ENCODE results near the gene KNCN. TPM values are rescaled to one million over a fixed set of nuclear protein-coding genes. Genes with fewer than 3 reads are reported as not detected.

Gene KNCN
- total RNA-seq, 6 experiments from 2014 or later, result not detected

DNA sequence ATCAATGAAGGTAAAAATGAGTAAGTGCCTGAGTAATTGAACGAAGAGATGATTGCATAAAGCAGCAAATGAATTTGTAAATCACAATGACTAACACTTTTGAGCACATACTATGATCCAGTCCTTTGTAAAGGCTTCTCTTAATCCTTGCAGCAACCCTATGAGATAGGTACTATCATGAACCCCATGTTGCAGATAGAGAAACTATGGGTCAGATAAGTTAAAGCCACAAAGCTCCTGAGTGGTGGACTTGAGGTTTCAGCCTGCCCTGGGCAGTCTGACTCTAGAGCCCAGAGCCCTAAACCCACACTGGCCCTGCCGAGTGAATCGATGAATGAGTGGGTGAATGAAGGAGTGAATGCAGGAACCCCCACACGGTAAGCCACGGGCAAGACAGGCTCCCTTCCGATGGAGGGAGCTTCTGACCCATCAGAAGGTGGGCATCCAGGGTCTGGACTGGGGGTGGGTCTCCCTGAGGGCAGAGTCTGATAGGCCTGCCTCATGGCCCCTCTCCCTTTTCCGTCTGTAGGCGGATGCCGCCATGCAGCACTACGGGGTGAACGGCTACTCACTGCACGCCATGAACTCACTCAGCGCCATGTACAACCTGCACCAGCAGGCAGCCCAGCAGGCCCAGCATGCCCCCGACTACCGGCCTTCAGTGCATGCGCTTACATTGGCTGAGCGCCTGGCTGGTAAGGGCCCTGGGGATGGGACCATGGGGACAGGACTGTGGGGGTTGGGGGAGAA is 44.8 kb downstream of the KNCN start:
- Histone ChIP-seq H3K27ac (no peak overlapping the region), H3K4me3 (no peak overlapping the region), H3K36me3 (no peaks in the 10 kb centered on the region), H3K27me3 (no peaks in the 10 kb centered on the region), H3K4me1 (no peaks in the 10 kb centered on the region), H3K9me3 (no peaks in the 10 kb centered on the region)
- no peak for DNase-seq
- 42% methylated on average over 5 of the region's 17 CpGs for WGBS (ENCODE audit: insufficient coverage, low coverage, low lambda C conversion rate, missing lambda C conversion rate)
- TF ChIP-seq, protein P1, sequence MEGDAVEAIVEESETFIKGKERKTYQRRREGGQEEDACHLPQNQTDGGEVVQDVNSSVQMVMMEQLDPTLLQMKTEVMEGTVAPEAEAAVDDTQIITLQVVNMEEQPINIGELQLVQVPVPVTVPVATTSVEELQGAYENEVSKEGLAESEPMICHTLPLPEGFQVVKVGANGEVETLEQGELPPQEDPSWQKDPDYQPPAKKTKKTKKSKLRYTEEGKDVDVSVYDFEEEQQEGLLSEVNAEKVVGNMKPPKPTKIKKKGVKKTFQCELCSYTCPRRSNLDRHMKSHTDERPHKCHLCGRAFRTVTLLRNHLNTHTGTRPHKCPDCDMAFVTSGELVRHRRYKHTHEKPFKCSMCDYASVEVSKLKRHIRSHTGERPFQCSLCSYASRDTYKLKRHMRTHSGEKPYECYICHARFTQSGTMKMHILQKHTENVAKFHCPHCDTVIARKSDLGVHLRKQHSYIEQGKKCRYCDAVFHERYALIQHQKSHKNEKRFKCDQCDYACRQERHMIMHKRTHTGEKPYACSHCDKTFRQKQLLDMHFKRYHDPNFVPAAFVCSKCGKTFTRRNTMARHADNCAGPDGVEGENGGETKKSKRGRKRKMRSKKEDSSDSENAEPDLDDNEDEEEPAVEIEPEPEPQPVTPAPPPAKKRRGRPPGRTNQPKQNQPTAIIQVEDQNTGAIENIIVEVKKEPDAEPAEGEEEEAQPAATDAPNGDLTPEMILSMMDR (IDR thresholded peaks at IDR 0.05), result no peak
- no peak for TF ChIP-seq POLR2A (IDR thresholded peaks at IDR 0.05)
- intact Hi-C loops (cut with DNase I), result no loop called here
- ATAC-seq, result no peak

DNA sequence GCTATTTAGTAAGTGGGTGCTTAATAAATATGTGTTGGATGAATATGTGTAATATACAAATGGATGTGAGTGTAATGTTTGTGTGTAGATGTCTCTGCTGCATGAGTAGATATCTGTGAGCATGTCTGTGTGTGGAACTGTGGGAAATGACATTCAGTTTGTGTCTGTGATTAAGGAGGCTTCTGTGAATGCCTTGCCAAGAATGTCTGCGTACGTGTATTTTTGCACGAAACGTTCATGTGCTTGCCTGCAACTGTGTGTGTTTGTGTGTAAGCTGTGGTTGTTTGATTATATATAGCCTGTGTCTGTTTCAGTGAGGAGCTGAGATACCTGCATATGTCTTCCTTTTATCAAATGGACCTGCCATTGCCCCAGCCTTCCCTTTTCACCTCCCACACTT is 48.0 kb downstream of the KNCN start:
- 77% methylated on average over 4 of the region's 4 CpGs for WGBS (ENCODE audit: insufficient coverage, low coverage, low lambda C conversion rate, missing lambda C conversion rate)
- no peaks in the 10 kb centered on the region for H3K4me1 ChIP-seq
- TF ChIP-seq, protein P1 (IDR thresholded peaks at IDR 0.05), result no peak
- no peak for TF ChIP-seq POLR2A (IDR thresholded peaks at IDR 0.05)
- no peaks in the 10 kb centered on the region for H3K36me3 ChIP-seq
- intact Hi-C loops (cut with DNase I), result no loop called here
- no peaks in the 10 kb centered on the region for H3K27me3 ChIP-seq
- ATAC-seq, result no peak
- H3K4me3 ChIP-seq, result no peak overlapping the region
- H3K9me3 ChIP-seq, result no peaks in the 10 kb centered on the region
- no peak overlapping the region for H3K27ac ChIP-seq
- no peak for DNase-seq

DNA sequence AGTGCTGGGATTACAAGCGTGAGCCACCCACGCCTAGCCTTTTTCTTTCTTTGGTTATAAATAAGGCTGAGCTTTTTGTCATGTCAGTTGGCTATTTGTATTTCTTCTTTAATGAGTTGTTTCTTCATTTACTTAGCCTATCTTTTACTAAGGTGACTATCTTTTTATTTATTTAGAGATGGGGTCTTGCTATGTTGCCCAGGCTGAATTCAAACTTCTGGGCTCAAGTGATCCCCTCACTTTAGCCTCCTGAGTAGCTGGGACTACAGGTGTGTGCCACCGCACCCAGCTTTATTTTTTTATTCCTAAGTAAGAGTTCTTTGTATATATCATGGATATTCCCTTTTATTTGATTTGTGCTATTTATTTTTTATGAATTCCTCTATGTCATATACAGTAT is 49.9 kb downstream of the KNCN start:
- no peak overlapping the region for H3K4me3 ChIP-seq
- no peaks in the 10 kb centered on the region for H3K36me3 ChIP-seq
- H3K9me3 ChIP-seq, result no peaks in the 10 kb centered on the region
- ATAC-seq (no peak), DNase-seq (no peak)
- no peaks in the 10 kb centered on the region for H3K27me3 ChIP-seq
- H3K4me1 ChIP-seq, result no peaks in the 10 kb centered on the region
- WGBS (ENCODE audit: insufficient coverage, low coverage, low lambda C conversion rate, missing lambda C conversion rate), result 66% methylated on average over 3 of the region's 3 CpGs
- no peak overlapping the region for H3K27ac ChIP-seq
- TF ChIP-seq, protein P1 (IDR thresholded peaks at IDR 0.05), result no peak
- no peak for TF ChIP-seq POLR2A (IDR thresholded peaks at IDR 0.05)
- intact Hi-C loops (cut with DNase I), result no loop called here

DNA sequence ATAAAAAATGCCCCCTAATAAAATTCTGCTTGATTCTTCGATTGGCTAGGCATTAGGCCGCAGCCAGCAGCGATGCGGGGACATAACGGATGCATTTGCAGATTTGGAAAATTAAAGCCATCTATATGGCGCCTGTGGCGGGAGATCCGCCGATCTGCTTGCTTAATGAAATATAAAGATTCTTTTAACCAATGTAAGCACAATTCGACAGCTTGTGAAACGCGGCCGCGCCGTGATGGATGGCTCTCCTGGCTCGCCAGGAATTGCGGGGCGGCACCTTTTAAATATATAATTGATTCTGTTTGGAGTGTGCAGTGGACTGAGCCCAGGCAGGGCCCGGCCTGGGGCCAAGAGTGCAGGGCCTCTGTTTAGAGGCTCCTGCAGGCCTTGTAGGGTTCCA is 53.8 kb downstream of the KNCN start:
- Histone ChIP-seq H3K27me3 (peaks cover 0 to 5% of the 10 kb centered on the region in 2 donors), H3K4me3 (no peak overlapping the region), H3K4me1 (no peaks in the 10 kb centered on the region), H3K27ac (no peak overlapping the region), H3K36me3 (no peaks in the 10 kb centered on the region), H3K9me3 (no peaks in the 10 kb centered on the region)
- 91% methylated on average over 18 of the region's 19 CpGs for WGBS (ENCODE audit: insufficient coverage, low coverage, low lambda C conversion rate, missing lambda C conversion rate)
- DNase-seq (no peak), ATAC-seq (no peak)
- TF ChIP-seq POLR2A (IDR thresholded peaks at IDR 0.05), result no peak
- TF ChIP-seq, protein P1 (IDR thresholded peaks at IDR 0.05), result no peak
- intact Hi-C loops (cut with DNase I), result no loop called here
